Measurements from ENCODE around the gene HAPLN1.

The HAPLN1 gene

GRCh38 chr5:83731638-83732037, 11.0 kb upstream of the HAPLN1 start:
- Histone ChIP-seq H3K9me3 (ENCODE audit: control insufficient read depth, insufficient read depth, low read depth, low read length) (no peaks in the 10 kb centered on the region), H3K36me3 (ENCODE audit: control insufficient read depth in 2 of 2, insufficient read depth in 1 of 2, low read length in 2 of 2) (no peaks in the 10 kb centered on the region), H3K4me1 (ENCODE audit: control insufficient read depth, insufficient read depth, low read length) (no peaks in the 10 kb centered on the region), H3K27ac (ENCODE audit: extremely low read depth, low read depth, low read length) (no peak overlapping the region), H3K4me3 (ENCODE audit: low read depth, low read length) (no peak overlapping the region)
- TF ChIP-seq ZNF211 (tag by site-specific recombination; IDR thresholded peaks at IDR 0.05; ENCODE audit: low read depth) (no peak), IKZF3 (tag by site-specific recombination; IDR thresholded peaks at IDR 0.05) (no peak), AEBP2 (tag by site-specific recombination; IDR thresholded peaks at IDR 0.05; ENCODE audit: borderline replicate concordance) (no peak), ZNF24 (tag by site-specific recombination; IDR thresholded peaks at IDR 0.05) (no peak), ZNF555 (tag by site-specific recombination; conservative IDR thresholded peaks at IDR 0.05) (no peak), ZNF112 (tag by site-specific recombination; IDR thresholded peaks at IDR 0.05) (no peak), YY1 (tag by site-specific recombination; IDR thresholded peaks at IDR 0.05) (no peak), ZNF214 (tag by site-specific recombination; IDR thresholded peaks at IDR 0.05; ENCODE audit: borderline replicate concordance) (no peak), ZNF404 (tag by site-specific recombination; IDR thresholded peaks at IDR 0.05) (no peak), ZNF549 (tag by site-specific recombination; IDR thresholded peaks at IDR 0.05) (no peak), ZNF426 (tag by site-specific recombination; IDR thresholded peaks at IDR 0.05) (no peak)
- POLR2A ChIA-PET = no interaction called here
- CTCF ChIA-PET = interaction anchor here (0.6 to 1.4 kb wide), 4 partner anchors 14 to 145 kb away, joined by 3 read pairs; no protein-coding TSS in a partner anchor

GRCh38 chr5:83729362-83729761, 8.7 kb upstream of the HAPLN1 start:
- POLR2A ChIA-PET = no interaction called here

GRCh38 chr5:83726912-83727311, 6.3 kb upstream of the HAPLN1 start:
- TF ChIP-seq ZNF174 (tag by site-specific recombination; IDR thresholded peaks at IDR 0.05) = no peak
- H3K4me1 ChIP-seq (ENCODE audit: control insufficient read depth, insufficient read depth, low read length) = 0 out of 2 replicates have a peak, but pooled peaks cover 2% of the 10 kb centered on the region
- no peak overlapping the region for H3K27ac ChIP-seq (ENCODE audit: extremely low read depth, low read depth, low read length)
- no peaks in the 10 kb centered on the region for H3K9me3 ChIP-seq (ENCODE audit: control insufficient read depth, insufficient read depth, low read depth, low read length)
- CTCF ChIA-PET = no interaction called here
- POLR2A ChIA-PET = no interaction called here
- no peaks in the 10 kb centered on the region for H3K36me3 ChIP-seq (ENCODE audit: control insufficient read depth in 2 of 2, insufficient read depth in 1 of 2, low read length in 2 of 2)
- H3K4me3 ChIP-seq (ENCODE audit: low read depth, low read length) = no peak overlapping the region

More at GRCh38 chr5:83729362-83729761, 8.7 kb upstream of the HAPLN1 start:
- Histone ChIP-seq H3K9me3 (ENCODE audit: control insufficient read depth, insufficient read depth, low read depth, low read length) (no peaks in the 10 kb centered on the region), H3K4me3 (ENCODE audit: low read depth, low read length) (no peak overlapping the region), H3K36me3 (ENCODE audit: control insufficient read depth in 2 of 2, insufficient read depth in 1 of 2, low read length in 2 of 2) (no peaks in the 10 kb centered on the region), H3K27ac (ENCODE audit: extremely low read depth, low read depth, low read length) (no peak overlapping the region), H3K4me1 (ENCODE audit: control insufficient read depth, insufficient read depth, low read length) (no peaks in the 10 kb centered on the region)
- TF ChIP-seq ZNF514 (tag by site-specific recombination; IDR thresholded peaks at IDR 0.05) = no peak
- no peak for TF ChIP-seq ZNF138 (tag by site-specific recombination; IDR thresholded peaks at IDR 0.05; ENCODE audit: borderline replicate concordance)
- TF ChIP-seq ZNF48 (tag by site-specific recombination; IDR thresholded peaks at IDR 0.05) = no peak
- no peak for TF ChIP-seq ZNF362 (tag by site-specific recombination; IDR thresholded peaks at IDR 0.05)
- no peak for TF ChIP-seq HOXC10 (CRISPR knock-in tag; IDR thresholded peaks at IDR 0.05)
- no peak for TF ChIP-seq KLF16 (tag by site-specific recombination; IDR thresholded peaks at IDR 0.05)
- TF ChIP-seq GLI4 (tag by site-specific recombination; IDR thresholded peaks at IDR 0.05) = no peak
- no peak for TF ChIP-seq ZNF354C (tag by site-specific recombination; IDR thresholded peaks at IDR 0.05; ENCODE audit: borderline replicate concordance, low read depth)
- no peak for TF ChIP-seq ZNF157 (tag by site-specific recombination; IDR thresholded peaks at IDR 0.05)
- TF ChIP-seq ZNF768 (tag by site-specific recombination; IDR thresholded peaks at IDR 0.05) = no peak
- no peak for TF ChIP-seq ZBTB48 (tag by site-specific recombination; IDR thresholded peaks at IDR 0.05)
- no peak for TF ChIP-seq ZNF221 (tag by site-specific recombination; IDR thresholded peaks at IDR 0.05; ENCODE audit: borderline replicate concordance)
- no peak for TF ChIP-seq YY1 (tag by site-specific recombination; IDR thresholded peaks at IDR 0.05)
- TF ChIP-seq ZNF747 (tag by site-specific recombination; IDR thresholded peaks at IDR 0.05) = no peak
- TF ChIP-seq SCRT2 (tag by site-specific recombination; IDR thresholded peaks at IDR 0.05) = no peak
- no peak for TF ChIP-seq ZNF350 (tag by site-specific recombination; IDR thresholded peaks at IDR 0.05)
- TF ChIP-seq ZNF391 (tag by site-specific recombination; IDR thresholded peaks at IDR 0.05; ENCODE audit: borderline replicate concordance, low read depth) = no peak
- no peak for TF ChIP-seq ZNF785 (tag by site-specific recombination; IDR thresholded peaks at IDR 0.05)
- TF ChIP-seq ZEB2 (tag by site-specific recombination; IDR thresholded peaks at IDR 0.05) = no peak
- no peak for TF ChIP-seq ZNF19 (tag by site-specific recombination; IDR thresholded peaks at IDR 0.05; ENCODE audit: low read depth)
- CTCF ChIA-PET = no interaction called here

Measured in HEK293 (cell line).